AG10803 (cell line): ENCODE results near the gene GRAMD1B.
"Not testable (repeated sequence)": the region's sequence is repeated elsewhere in the genome, so short reads cannot be mapped to it uniquely, and the experiment has no call there.

Experiments used
- DNase-seq: peaks from one replicate; pipeline ENCODE4 v3.0.0; 2010; ENCODE audit warnings: low read depth
- H3K4me3 ChIP-seq: 2 replicates; pipeline ENCODE4 v1.5.1; 2011; ENCODE audit warnings: mild to moderate bottlenecking, low read length, control low read depth
- CTCF ChIP-seq: conservative IDR thresholded peaks from 2 replicates; pipeline ENCODE4 v1.5.1; 2011; ENCODE audit warnings: mild to moderate bottlenecking, low read length, control low read depth, inconsistent platforms

Gene GRAMD1B

GRCh38 chr11:123457187-123457770, 27.2 kb downstream of the GRAMD1B start:
- H3K4me3 ChIP-seq, result no peak overlapping the region
- no peak for DNase-seq
- no peak for TF ChIP-seq CTCF

GRCh38 chr11:123458501-123458900, 28.4 kb downstream of the GRAMD1B start:
- DNase-seq, result no peak
- H3K4me3 ChIP-seq, result no peak overlapping the region
- no peak for TF ChIP-seq CTCF

GRCh38 chr11:123460012-123460700, 30.1 kb downstream of the GRAMD1B start:
- DNase-seq, result no peak
- no peak for TF ChIP-seq CTCF
- no peak overlapping the region for H3K4me3 ChIP-seq

GRCh38 chr11:123461164-123461563, 31.1 kb downstream of the GRAMD1B start:
- no peak overlapping the region for H3K4me3 ChIP-seq
- peak; percentile 21 for DNase-seq
- no peak for TF ChIP-seq CTCF

GRCh38 chr11:123465667-123466066, 35.6 kb downstream of the GRAMD1B start:
- not testable (repeated sequence) for H3K4me3 ChIP-seq, DNase-seq

- not testable (repeated sequence) for DNase-seq, H3K4me3 ChIP-seq
These were observed 36.1 kb downstream of the GRAMD1B start for GRCh38 chr11:123466172-123466571.

- H3K4me3 ChIP-seq, result no peak overlapping the region
- DNase-seq, result no peak
- no peak for TF ChIP-seq CTCF
These were observed 39.0 kb downstream of the GRAMD1B start for GRCh38 chr11:123469089-123469488.

GRCh38 chr11:123469586-123469985, 39.5 kb downstream of the GRAMD1B start:
- TF ChIP-seq CTCF, result no peak
- no peak for DNase-seq
- no peak overlapping the region for H3K4me3 ChIP-seq
